GM12865 (cell line): ENCODE data around the gene SYCE3.
"Not testable (repeated sequence)": the region's sequence is repeated elsewhere in the genome, so short reads cannot be mapped to it uniquely, and the experiment has no call there.

ENCODE experiments used
- DNase-seq: peaks from one replicate; pipeline ENCODE4 v3.0.0; 2010; ENCODE audit warnings: low read depth
- H3K4me3 ChIP-seq: 2 replicates; pipeline ENCODE4 v1.5.1; 2011; ENCODE audit warnings: mild to moderate bottlenecking, low read depth, low read length, control low read depth
- TF ChIP-seq, protein P1 (sequence below): IDR thresholded peaks from 2 replicates; pipeline ENCODE4 v1.5.1; 2011; ENCODE audit warnings: low read length, control low read depth, low read depth, inconsistent platforms; ENCODE audit not compliant: insufficient read depth; ENCODE audit errors: missing control alignments

SYCE3 gene

DNA sequence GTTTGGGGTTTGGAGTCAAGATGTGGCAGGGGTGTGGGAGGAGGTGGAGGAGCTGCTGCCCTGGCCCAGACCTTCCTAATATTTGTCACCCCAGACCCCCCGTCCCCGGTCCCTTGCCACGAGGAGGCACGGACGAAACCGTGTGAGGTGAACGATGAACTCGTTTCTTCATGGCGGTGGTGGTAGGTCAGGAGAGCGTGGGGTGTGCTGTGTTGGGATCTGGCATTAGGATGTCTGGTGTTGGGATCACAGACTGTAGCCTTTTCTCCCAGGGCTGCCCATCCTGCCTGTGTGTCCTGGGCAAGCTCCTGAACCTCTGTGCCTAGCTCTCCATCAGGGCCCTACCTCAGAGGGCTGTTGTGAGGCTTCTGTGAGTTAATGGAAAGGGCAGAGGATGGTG lies 46.3 kb upstream of the SYCE3 start:
- no peak overlapping the region for H3K4me3 ChIP-seq
- TF ChIP-seq, protein P1, sequence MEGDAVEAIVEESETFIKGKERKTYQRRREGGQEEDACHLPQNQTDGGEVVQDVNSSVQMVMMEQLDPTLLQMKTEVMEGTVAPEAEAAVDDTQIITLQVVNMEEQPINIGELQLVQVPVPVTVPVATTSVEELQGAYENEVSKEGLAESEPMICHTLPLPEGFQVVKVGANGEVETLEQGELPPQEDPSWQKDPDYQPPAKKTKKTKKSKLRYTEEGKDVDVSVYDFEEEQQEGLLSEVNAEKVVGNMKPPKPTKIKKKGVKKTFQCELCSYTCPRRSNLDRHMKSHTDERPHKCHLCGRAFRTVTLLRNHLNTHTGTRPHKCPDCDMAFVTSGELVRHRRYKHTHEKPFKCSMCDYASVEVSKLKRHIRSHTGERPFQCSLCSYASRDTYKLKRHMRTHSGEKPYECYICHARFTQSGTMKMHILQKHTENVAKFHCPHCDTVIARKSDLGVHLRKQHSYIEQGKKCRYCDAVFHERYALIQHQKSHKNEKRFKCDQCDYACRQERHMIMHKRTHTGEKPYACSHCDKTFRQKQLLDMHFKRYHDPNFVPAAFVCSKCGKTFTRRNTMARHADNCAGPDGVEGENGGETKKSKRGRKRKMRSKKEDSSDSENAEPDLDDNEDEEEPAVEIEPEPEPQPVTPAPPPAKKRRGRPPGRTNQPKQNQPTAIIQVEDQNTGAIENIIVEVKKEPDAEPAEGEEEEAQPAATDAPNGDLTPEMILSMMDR: no peak
- no peak for DNase-seq

DNA sequence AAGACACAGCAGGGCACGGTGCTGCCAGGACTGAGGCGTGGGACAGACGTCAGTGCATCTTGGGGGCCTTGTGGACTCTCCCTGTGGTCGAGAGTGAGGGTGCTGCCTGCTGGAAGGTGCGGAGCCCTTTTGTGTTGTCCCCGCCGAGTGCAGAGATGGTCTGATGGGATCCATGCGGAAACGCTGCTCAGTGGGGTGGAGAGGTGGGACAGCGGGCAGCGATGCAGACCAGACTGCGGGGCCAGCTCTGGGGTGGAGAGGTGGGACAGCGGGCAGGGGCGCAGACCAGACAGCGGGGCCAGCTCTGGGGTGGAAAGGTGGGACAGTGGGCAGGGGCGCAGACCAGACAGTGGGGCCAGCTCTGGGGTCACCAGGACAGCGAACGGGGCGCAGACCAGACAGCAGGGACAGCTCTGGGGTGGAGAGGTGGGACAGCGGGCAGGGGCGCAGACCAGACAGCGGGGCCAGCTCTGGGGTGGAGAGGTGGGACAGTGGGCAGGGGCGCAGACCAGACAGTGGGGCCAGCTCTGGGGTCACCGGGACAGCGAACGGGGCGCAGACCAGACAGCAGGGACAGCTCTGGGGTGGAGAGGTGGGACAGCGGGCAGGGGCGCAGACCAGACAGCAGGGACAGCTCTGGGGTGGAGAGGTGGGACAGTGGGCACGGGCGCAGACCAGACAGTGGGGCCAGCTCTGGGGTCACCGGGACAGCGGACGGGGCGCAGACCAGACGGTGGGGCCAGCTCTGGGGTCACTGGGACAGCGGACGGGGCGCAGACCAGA lies 45.5 kb upstream of the SYCE3 start:
- H3K4me3 ChIP-seq, DNase-seq: not testable (repeated sequence)

DNA sequence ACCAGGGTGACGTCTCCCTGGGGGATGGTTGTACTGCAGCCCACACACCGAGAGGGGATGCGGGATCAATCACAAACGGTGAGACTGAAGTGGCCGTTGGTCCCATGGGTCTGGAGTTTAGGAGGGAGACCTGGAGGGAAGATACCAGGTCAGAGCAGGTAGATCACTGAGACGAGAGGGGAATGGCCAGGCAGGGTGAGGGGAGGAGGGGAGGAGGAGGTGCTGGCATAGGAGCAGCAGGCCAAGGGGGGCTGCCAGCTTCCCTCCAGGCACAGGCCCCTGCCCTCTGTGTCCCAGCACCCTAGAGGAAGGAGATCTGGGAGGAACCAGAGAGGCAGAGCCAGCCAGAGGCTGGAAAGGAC lies 44.9 kb upstream of the SYCE3 start:
- H3K4me3 ChIP-seq: no peak overlapping the region
- DNase-seq: no peak
- TF ChIP-seq, protein P1: no peak

DNA sequence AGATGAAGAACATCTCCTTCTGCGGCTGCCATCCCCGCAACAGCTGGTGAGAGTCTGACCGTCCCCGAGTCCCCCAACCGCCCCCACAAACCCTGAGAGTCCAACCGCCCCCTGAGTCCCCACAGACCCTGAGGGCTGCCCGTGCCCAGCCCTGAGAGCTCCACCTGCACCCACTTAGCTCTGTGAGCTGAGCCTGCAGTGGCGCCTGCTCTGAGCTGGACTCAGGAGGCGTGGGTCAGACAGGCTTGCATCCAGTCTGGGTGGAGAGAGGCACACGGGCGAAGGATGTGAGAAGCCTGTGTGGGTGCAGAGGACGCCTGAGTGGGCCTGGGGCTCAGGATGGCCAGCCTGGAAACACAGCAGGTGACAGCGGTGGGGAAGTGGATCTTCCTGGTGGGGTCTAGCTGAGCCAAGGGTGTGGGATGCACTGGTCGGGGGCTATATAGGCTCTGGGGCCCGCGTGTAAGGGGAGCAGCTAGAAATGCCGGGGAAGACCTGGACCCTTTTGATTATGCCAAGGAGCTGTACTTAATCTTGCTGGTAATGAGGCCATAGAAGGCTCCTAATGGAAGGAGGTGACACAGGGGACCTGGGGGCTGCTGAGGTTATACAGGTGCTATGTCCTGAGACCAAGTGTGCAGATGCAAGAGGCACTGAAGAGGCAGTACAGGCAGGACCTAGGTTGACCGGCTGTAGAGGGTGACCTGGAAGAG lies 44.4 kb upstream of the SYCE3 start:
- DNase-seq: no peak
- TF ChIP-seq, protein P1: no peak
- no peak overlapping the region for H3K4me3 ChIP-seq

DNA sequence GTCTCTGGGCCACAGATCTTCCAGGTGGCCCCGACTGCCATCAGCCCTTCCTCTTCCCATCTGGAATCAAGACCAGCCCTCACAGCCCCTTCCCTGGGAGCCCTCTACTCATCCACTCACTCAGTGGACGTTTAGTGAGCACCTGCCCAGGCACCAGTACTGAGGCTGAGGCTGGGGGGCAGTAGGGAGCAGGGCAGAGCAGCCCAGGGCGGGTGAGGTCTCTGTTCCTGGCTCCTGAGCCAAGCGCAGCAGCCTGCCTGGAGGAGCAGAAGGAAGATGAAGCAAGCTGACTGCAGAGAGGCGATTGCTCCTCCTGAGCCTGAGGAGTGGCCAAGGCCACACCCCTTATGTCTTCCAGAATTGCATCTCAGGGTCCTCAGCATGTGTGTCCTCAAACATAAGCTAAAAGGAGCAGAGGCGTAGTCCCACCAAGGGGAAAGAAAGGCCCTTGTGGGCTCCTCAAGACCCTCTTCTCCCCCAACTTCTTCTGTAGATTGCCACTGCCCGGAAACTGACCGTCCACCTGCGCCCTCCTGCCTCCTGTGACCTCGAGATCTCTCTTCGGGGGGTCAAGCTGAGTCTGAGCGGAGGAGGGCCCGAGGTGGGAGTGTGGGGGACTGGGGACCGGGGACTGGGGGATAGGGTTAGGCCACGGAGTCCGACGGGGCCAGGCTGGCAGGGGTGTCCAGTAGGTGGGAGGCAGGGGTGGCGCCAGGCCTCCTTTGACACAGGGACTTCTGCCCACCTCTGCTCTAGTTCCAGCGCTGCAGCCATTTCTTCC lies 43.6 kb upstream of the SYCE3 start:
- H3K4me3 ChIP-seq: no peak overlapping the region
- TF ChIP-seq, protein P1: peak; percentile 10
- DNase-seq: no peak

DNA sequence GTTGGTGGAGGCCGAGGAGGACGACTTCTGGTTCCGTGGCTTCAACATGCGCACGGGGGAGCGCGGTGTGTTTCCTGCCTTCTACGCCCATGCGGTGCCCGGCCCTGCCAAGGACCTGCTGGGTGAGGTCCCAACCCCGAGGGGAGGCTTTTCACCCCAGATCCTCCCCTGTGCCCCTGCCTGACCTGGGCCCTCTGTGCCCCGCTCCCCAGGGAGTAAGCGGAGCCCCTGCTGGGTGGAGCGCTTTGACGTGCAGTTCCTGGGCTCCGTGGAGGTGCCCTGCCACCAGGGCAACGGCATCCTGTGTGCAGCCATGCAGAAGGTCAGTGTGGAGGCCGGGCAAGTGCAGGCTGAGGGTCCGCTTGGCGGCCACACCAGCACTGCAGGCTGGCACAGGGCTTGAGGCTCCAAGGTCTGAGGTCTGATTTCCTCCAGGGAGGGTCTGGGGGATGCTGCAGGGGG lies 42.9 kb upstream of the SYCE3 start:
- H3K4me3 ChIP-seq: no peak overlapping the region
- DNase-seq: no peak
- TF ChIP-seq, protein P1: no peak

DNA sequence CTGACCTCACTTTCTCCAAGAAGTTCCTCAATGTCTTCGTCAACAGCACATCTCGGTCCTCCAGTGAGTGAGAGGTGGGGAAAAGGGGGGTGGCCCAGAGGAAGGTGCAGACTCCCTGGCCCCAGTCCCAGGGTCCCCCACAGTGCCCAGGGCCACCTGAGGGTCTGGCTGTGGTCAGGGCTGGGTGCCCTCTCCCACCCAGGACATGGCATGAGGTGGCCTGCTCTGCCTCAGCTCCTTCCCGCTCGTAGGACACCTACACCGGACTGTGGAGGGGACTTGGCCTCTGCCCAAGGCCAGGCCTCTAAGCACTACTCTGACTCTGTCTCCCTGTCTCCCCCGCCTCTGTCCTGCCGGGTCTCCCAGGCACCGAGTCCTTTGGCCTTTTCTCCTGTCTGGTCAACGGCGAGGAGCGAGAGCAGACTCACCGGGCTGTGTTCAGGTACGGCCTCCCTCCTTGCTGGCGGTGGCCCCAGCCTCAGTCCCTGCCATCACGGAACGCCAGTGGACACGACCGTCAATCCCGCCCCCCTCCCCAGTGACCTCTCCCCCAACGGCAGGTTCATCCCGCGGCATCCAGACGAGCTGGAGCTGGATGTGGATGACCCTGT lies 42.4 kb upstream of the SYCE3 start:
- H3K4me3 ChIP-seq: no peak overlapping the region
- no peak for DNase-seq
- TF ChIP-seq, protein P1: no peak
